Adrenal gland (tissue), 12 donors: ENCODE data around the gene CPED1. TPM values are rescaled to one million over a fixed set of nuclear protein-coding genes. Genes with fewer than 3 reads are reported as not detected.
"Not testable (repeated sequence)": the region's sequence is repeated elsewhere in the genome, so short reads cannot be mapped to it uniquely, and the experiment has no call there.

ENCODE experiments used
- DNase-seq, 7 donors: peaks; one replicate each; pipeline ENCODE4 v3.0.0-alpha.2; 2019 to 2020
- H3K27ac ChIP-seq, 5 donors: fragments of 200-600 bp; sonication (generic) in 4 of 5; 1 replicate in 3 of 5; 2 replicates in 2 of 5; pipeline versions ENCODE4 v1.5.1 to v1.8.0; 2016 to 2020; ENCODE audit warnings: mild to moderate bottlenecking in 1 of 5
- H3K27me3 ChIP-seq: fragments of 200-600 bp; 2 replicates; pipeline ENCODE4 v1.8.0; 2021
- H3K36me3 ChIP-seq, 2 donors: fragments of 200-600 bp; replicated peaks in 1 of 2; 1 replicate in 1 of 2; 2 replicates in 1 of 2; pipeline versions ENCODE4 v1.5.1 to v1.8.0; 2018 to 2022
- H3K4me1 ChIP-seq, 2 donors: fragments of 200-600 bp; replicated peaks in 1 of 2; 1 replicate in 1 of 2; 2 replicates in 1 of 2; pipeline versions ENCODE4 v1.5.1 to v1.8.0; 2018 to 2021
- H3K4me3 ChIP-seq, 4 donors: fragments of 200-600 bp; sonication (generic) in 3 of 4; one replicate each; pipeline ENCODE4 v1.5.1; 2016 to 2018
- H3K9me3 ChIP-seq, 3 donors: fragments of 200-600 bp; sonication (generic) in 1 of 3; replicated peaks in 1 of 3; 1 replicate in 2 of 3; 2 replicates in 1 of 3; pipeline versions ENCODE4 v1.5.1 to v1.8.0; 2016 to 2021
- POLR2A ChIP-seq, 2 donors: fragments of 450-650 bp; IDR thresholded peaks; one replicate each; pipeline ENCODE4 v1.6.1; 2017; ENCODE audit warnings: antibody characterized with exemption in 2 of 2, mild to moderate bottlenecking in 2 of 2, moderate library complexity in 1 of 2
- WGBS, 4 donors: extraction: QIAGEN DNeasy Blood & Tissue Kit in 2 of 4; methylation state at CpG; one replicate each; pipeline versions ENCODE4 v1.1.5 to v1.1.7; 2013 to 2017; 5-methylcytosine and 5-hydroxymethylcytosine counted together
- intact Hi-C, 2 donors: fragments of 100-400 bp; cut with DNase I; formaldehyde crosslinking; loops; one replicate each; pipeline versions ENCODE4 v1.14.1 to v1.15.0; 2022 to 2023
- polyA plus RNA-seq, 3 donors: library from polyadenylated mRNA; stranded (reverse); fragments of 200-250 nt in 2 of 3; fragments of 350-450 nt in 1 of 3; fragmentation: Illumina TruSeq in 1 of 3; extraction: RNeasy Lipid Tissue Mini Kit (QIAGEN cat#74804) in 1 of 3; gene quantifications; one replicate each; pipeline ENCODE4 v1.2.3, GENCODE V29; 2013 to 2014
- total RNA-seq, 9 donors: library from RNA; depleted of rRNA in 4 of 9; stranded (reverse); fragments of >200 nt in 4 of 9; fragments of 120-200 nt in 1 of 9; fragmentation: NEBNext Ultra II Directional in 1 of 9; extraction: Animal tissue kit (Norgen Biotek cat#: 25700) in 1 of 9; gene quantifications; one replicate each; pipeline versions ENCODE4 v1.1.0 to v1.2.4, GENCODE V29; 2013 to 2023
- TF ChIP-seq, protein P1 (sequence below), 6 experiments: fragments of 450-650 bp in 4 of 6; fragments of 200-600 bp in 2 of 6; sonication (generic) in 1 of 6; IDR thresholded peaks; 1 replicate in 5 of 6; 2 replicates in 1 of 6; pipeline versions ENCODE4 v1.5.1 to v1.8.0; 2016 to 2021; ENCODE audit warnings: antibody characterized with exemption in 6 of 6, mild to moderate bottlenecking in 2 of 6, moderate library complexity in 1 of 6
- donor health status: healthy with polysubstance abuse.
- donor health status: Bipolar disorder and iron deficiency.
- donor health status: DM: yes; HTN: yes; CAD: no.
- donor health status: DM: no; HTN: no; CAD: no.
- donor health status: DM: no; HTN: no; CAD: no.
- donor health status: DM: yes; HTN: yes; CAD: no.

CPED1 gene
- total and polyA plus RNA-seq, 12 donors, result 5.2 to 72.2 (median 40.7) TPM

- TF ChIP-seq, protein P1, sequence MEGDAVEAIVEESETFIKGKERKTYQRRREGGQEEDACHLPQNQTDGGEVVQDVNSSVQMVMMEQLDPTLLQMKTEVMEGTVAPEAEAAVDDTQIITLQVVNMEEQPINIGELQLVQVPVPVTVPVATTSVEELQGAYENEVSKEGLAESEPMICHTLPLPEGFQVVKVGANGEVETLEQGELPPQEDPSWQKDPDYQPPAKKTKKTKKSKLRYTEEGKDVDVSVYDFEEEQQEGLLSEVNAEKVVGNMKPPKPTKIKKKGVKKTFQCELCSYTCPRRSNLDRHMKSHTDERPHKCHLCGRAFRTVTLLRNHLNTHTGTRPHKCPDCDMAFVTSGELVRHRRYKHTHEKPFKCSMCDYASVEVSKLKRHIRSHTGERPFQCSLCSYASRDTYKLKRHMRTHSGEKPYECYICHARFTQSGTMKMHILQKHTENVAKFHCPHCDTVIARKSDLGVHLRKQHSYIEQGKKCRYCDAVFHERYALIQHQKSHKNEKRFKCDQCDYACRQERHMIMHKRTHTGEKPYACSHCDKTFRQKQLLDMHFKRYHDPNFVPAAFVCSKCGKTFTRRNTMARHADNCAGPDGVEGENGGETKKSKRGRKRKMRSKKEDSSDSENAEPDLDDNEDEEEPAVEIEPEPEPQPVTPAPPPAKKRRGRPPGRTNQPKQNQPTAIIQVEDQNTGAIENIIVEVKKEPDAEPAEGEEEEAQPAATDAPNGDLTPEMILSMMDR (IDR thresholded peaks at IDR 0.05), result no peak
- no peak for TF ChIP-seq POLR2A (IDR thresholded peaks at IDR 0.05)
- 82 to 95% (median 92%) methylated on average over 2 of the region's 2 CpGs for WGBS, 4 donors
- no peak for DNase-seq
- no peaks in the 10 kb centered on the region for H3K9me3 ChIP-seq
- intact Hi-C loops, result no loop called here
- no peaks in the 10 kb centered on the region for H3K4me1 ChIP-seq
- no peak overlapping the region for H3K27ac ChIP-seq
- no peaks in the 10 kb centered on the region for H3K27me3 ChIP-seq
- no peak overlapping the region for H3K4me3 ChIP-seq
- H3K36me3 ChIP-seq, result no peaks in the 10 kb centered on the region
Measured at GRCh38 chr7:121214657-121215056, 226.1 kb downstream of the CPED1 start.

DNA sequence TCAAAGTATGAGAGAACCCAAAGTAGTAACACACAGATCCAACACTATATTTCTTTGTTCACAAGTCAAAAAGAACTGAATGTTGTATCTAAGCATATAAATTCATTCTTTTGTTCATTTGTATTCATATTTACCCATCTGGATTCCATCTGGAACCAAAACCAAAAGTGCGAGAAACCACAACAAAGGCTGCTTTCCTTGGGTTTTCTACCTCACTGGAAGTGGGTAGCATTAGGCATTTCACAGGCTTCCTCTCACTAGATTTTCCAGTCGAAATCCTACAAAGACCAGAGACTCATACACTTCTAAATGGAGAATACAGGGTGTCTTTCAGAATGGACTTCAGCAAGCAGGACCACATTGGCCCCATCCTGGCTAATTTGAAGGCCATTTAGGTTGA is 230.5 kb downstream of the CPED1 start:
- Histone ChIP-seq H3K4me1 (no peaks in the 10 kb centered on the region), H3K9me3 (no peaks in the 10 kb centered on the region), H3K36me3 (no peaks in the 10 kb centered on the region), H3K27ac (no peak overlapping the region), H3K4me3 (no peak overlapping the region), H3K27me3 (no peaks in the 10 kb centered on the region)
- TF ChIP-seq, protein P1 (IDR thresholded peaks at IDR 0.05), result no peak
- no peak for TF ChIP-seq POLR2A (IDR thresholded peaks at IDR 0.05)
- 71 to 87% (median 76%) methylated on average over 2 of the region's 2 CpGs for WGBS, 4 donors
- intact Hi-C loops, result no loop called here
- DNase-seq, result no peak

- H3K27me3 ChIP-seq, H3K4me1 ChIP-seq, H3K36me3 ChIP-seq, intact Hi-C loops, H3K27ac ChIP-seq, H3K4me3 ChIP-seq, DNase-seq, H3K9me3 ChIP-seq: not testable (repeated sequence)
- 90 to 100% (median 96%) methylated on average over 2 of the region's 2 CpGs for WGBS, 4 donors
Measured at GRCh38 chr7:121221108-121221507, 232.6 kb downstream of the CPED1 start.

DNA sequence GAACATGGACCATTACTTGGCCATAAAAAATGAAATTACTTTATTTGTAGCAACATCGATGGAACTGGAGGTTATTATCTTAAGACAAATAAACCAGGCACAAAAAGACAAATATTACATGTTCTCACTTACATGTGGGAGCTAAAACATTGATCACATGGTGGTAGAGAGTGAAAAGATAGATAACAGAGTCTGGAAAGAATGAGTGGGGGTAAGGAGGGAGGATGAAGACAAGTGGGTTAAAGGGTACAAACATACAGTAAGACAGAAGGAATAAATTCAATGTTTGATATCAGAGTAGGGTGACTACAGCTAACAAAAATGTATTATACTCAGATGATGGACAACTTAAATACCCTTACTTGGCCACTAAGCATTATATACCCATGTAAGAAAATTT is 240.3 kb downstream of the CPED1 start:
- no peaks in the 10 kb centered on the region for H3K9me3 ChIP-seq
- no peaks in the 10 kb centered on the region for H3K4me1 ChIP-seq
- H3K36me3 ChIP-seq, result no peaks in the 10 kb centered on the region
- H3K4me3 ChIP-seq, result no peak overlapping the region
- H3K27me3 ChIP-seq, result no peaks in the 10 kb centered on the region
- TF ChIP-seq, protein P1 (IDR thresholded peaks at IDR 0.05), result no peak
- no peak for DNase-seq
- intact Hi-C loops, result no loop called here
- H3K27ac ChIP-seq, result no peak overlapping the region
- 79 to 89% (median 85%) methylated on average over 1 of the region's 1 CpG for WGBS, 4 donors

- H3K27me3 ChIP-seq, result no peaks in the 10 kb centered on the region
- intact Hi-C loops, result no loop called here
- H3K36me3 ChIP-seq, result no peaks in the 10 kb centered on the region
- H3K4me3 ChIP-seq, result no peak overlapping the region
- H3K9me3 ChIP-seq, result no peaks in the 10 kb centered on the region
- DNase-seq, result no peak
- peaks cover 0 to 4% of the 10 kb centered on the region in 2 donors for H3K4me1 ChIP-seq
- H3K27ac ChIP-seq, result no peak overlapping the region
- TF ChIP-seq, protein P1 (IDR thresholded peaks at IDR 0.05), result no peak
- no peak for TF ChIP-seq POLR2A (IDR thresholded peaks at IDR 0.05)
Measured at GRCh38 chr7:121235201-121235600, 246.7 kb downstream of the CPED1 start.
